PC-9 (cell line): ENCODE data around the gene PPP1CC. TPM values are rescaled to one million over a fixed set of nuclear protein-coding genes. Genes with fewer than 3 reads are reported as not detected.

ENCODE experiments used
- BruUV-seq: library from RNA; stranded (reverse); fragments of 400-500 nt; replicated peaks from 2 replicates; lab custom pipeline; 2021; lab: Mats Ljungman, UMichigan
- CTCF ChIA-PET: fragments of 300-600 bp; sonication (Branson Sonifier 250); formaldehyde crosslinking; loops from one replicate; lab custom pipeline; 2022; ENCODE audit warnings: antibody characterized with exemption; lab: Charles Lee
- POLR2A ChIA-PET: fragments of 300-600 bp; sonication (Branson Sonifier 250); formaldehyde crosslinking; loops from one replicate; lab custom pipeline; 2022; ENCODE audit warnings: antibody characterized with exemption; ENCODE audit not compliant: unreplicated experiment; lab: Charles Lee
- DNase-seq, 2 experiments: peaks; one replicate each; pipeline versions ENCODE4 v3.0.0 to v3.0.0-alpha.2; 2015 to 2022; ENCODE audit warnings: mixed read lengths in 1 of 2
- H2AFZ ChIP-seq: fragments of 200-600 bp; sonication (generic); 2 replicates; pipeline ENCODE4 v1.8.1; 2017; ENCODE audit warnings: antibody characterized with exemption
- H3F3A ChIP-seq: fragments of 200-600 bp; sonication (generic); 2 replicates; pipeline ENCODE4 v1.8.1; 2017; ENCODE audit warnings: antibody characterized with exemption, mild to moderate bottlenecking, low read depth; ENCODE audit not compliant: insufficient read depth
- H3K27ac ChIP-seq: fragments of 200-600 bp; sonication (generic); 2 replicates; pipeline ENCODE4 v1.6.1; 2016; ENCODE audit warnings: mixed run types
- H3K27me3 ChIP-seq: fragments of 200-600 bp; sonication (generic); 2 replicates; pipeline ENCODE4 v1.6.1; 2016; ENCODE audit warnings: low read depth, mixed run types; ENCODE audit not compliant: insufficient read depth
- H3K36me3 ChIP-seq: fragments of 200-600 bp; sonication (generic); 2 replicates; pipeline ENCODE4 v1.6.1; 2016; ENCODE audit warnings: low read depth, mixed run types
- H3K4me1 ChIP-seq: fragments of 200-600 bp; sonication (generic); replicated peaks from 2 replicates; pipeline ENCODE4 v1.6.1; 2016; ENCODE audit warnings: mixed run types; ENCODE audit not compliant: insufficient read depth
- H3K4me2 ChIP-seq: fragments of 200-600 bp; sonication (generic); 2 replicates; pipeline ENCODE4 v1.6.1; 2017; ENCODE audit warnings: mixed run types
- H3K4me3 ChIP-seq: fragments of 200-600 bp; sonication (generic); 2 replicates; pipeline ENCODE4 v1.6.1; 2016; ENCODE audit warnings: mixed run types
- H3K79me2 ChIP-seq: fragments of 200-600 bp; sonication (generic); 2 replicates; pipeline ENCODE4 v1.6.1; 2017; ENCODE audit warnings: low read depth, mixed run types
- H3K9me2 ChIP-seq: fragments of 200-600 bp; sonication (generic); 2 replicates; pipeline ENCODE4 v1.8.1; 2017; ENCODE audit warnings: mild to moderate bottlenecking; ENCODE audit not compliant: insufficient read depth
- H3K9me3 ChIP-seq: fragments of 200-600 bp; sonication (generic); 2 replicates; pipeline ENCODE4 v1.8.1; 2016; ENCODE audit warnings: low read depth; ENCODE audit not compliant: insufficient read depth
- H4K20me1 ChIP-seq: fragments of 200-600 bp; sonication (generic); 2 replicates; pipeline ENCODE4 v1.8.1; 2017; ENCODE audit not compliant: insufficient read depth
- EZH2 ChIP-seq: fragments of 200-600 bp; sonication (generic); IDR thresholded peaks from 2 replicates; pipeline ENCODE4 v1.8.0; 2017; ENCODE audit warnings: antibody characterized with exemption, low read depth
- intact Hi-C: fragments of 100-400 bp; cut with micrococcal nuclease; formaldehyde crosslinking; loops from one replicate; pipeline ENCODE4 v1.10.0; 2022; ENCODE audit not compliant: unreplicated experiment
- total RNA-seq: library from RNA; stranded (reverse); gene quantifications from 2 replicates; pipeline ENCODE4 v1.2.3, GENCODE V29; 2021
- TF ChIP-seq, protein P1 (sequence below): fragments of 200-600 bp; sonication (generic); conservative IDR thresholded peaks from 2 replicates; pipeline ENCODE4 v1.6.1; 2017; ENCODE audit warnings: mixed run types, antibody characterized with exemption, mild to moderate bottlenecking, moderate library complexity

Gene PPP1CC
- total RNA-seq, 1 experiment from 2014 or later = 170 TPM

DNA sequence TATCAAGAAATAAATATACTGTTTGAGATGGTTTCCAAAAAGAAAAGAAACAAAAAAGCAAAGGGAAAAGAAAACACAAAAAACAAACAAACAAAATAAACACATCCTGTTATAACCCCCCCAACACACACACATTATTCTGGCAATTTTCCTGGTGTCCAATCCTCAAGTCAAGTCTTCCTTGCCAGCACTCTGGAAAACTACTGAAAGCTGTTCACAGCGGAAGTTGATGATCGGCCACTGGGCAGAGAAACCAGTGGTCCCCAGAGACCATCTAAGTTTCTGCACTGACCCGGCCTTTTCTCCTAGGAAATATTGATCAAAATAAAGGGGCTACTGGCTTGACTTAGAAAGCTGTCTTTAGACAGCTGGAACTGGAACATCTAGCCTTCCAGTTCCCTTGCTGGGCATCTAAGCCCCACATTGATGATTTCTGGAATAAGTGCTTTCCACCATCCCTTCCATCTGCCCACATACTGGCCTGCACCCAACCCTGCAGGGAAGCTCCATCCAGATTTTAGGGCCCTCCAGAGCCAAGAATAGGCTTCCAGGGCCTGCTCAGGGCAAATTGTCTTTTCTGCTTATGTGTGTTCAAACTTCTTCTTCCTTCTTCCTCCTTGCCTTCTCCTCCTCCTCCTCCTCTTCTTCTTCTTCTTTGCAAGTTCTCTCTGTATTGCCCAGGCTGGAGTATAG lies 11.6 kb upstream of the PPP1CC start:
- no peaks in the 10 kb centered on the region for H3K4me1 ChIP-seq
- H4K20me1 ChIP-seq = no peaks in the 10 kb centered on the region
- H3F3A ChIP-seq = no peaks in the 10 kb centered on the region
- H3K9me2 ChIP-seq = no peaks in the 10 kb centered on the region
- no peaks in the 10 kb centered on the region for H3K36me3 ChIP-seq
- H3K4me2 ChIP-seq = no peak overlapping the region
- no peaks in the 10 kb centered on the region for H3K79me2 ChIP-seq
- H2AFZ ChIP-seq = no peak overlapping the region
- no peak for TF ChIP-seq EZH2
- TF ChIP-seq, protein P1, sequence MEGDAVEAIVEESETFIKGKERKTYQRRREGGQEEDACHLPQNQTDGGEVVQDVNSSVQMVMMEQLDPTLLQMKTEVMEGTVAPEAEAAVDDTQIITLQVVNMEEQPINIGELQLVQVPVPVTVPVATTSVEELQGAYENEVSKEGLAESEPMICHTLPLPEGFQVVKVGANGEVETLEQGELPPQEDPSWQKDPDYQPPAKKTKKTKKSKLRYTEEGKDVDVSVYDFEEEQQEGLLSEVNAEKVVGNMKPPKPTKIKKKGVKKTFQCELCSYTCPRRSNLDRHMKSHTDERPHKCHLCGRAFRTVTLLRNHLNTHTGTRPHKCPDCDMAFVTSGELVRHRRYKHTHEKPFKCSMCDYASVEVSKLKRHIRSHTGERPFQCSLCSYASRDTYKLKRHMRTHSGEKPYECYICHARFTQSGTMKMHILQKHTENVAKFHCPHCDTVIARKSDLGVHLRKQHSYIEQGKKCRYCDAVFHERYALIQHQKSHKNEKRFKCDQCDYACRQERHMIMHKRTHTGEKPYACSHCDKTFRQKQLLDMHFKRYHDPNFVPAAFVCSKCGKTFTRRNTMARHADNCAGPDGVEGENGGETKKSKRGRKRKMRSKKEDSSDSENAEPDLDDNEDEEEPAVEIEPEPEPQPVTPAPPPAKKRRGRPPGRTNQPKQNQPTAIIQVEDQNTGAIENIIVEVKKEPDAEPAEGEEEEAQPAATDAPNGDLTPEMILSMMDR = no peak
- BruUV-seq = no TSS peak
- CTCF ChIA-PET = no interaction called here
- H3K27ac ChIP-seq = no peak overlapping the region
- intact Hi-C loops = no loop called here
- no peak for DNase-seq
- POLR2A ChIA-PET = no interaction called here
- no peak overlapping the region for H3K4me3 ChIP-seq
- H3K9me3 ChIP-seq = no peaks in the 10 kb centered on the region
- no peaks in the 10 kb centered on the region for H3K27me3 ChIP-seq

DNA sequence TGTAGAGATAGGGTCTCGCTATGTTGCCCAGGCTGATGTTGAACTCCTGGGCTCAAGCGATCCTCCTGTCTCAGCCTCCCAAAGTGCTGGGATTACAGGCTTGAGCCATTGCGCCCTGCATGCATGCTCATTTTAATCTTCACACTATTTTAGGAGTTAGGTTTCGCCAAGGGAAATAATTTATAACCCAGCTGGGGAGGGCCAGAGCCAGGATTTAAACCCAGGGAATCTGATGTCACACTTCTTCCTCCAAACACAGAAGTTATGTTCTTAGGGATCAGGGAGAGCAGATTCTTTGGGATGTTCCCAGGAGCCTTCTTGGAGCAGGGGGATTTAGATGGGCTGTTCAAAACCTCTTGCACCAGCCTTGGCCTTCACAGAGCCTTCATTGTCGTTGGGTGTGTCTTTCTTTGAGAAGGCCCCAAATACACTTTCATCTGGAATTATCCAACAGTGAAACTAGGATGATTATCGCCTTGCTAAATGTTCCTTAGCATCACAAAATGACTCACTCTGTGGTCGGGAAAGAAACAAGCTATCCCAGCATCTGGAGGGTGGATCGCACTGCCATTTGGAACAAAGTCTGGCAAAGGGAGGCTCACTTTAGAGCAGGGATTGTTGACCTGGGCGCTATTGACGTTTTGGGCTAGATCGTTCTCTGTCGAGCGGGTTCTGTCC lies 8.2 kb upstream of the PPP1CC start:
- ChIA-PET CTCF (no interaction called here), POLR2A (no interaction called here)
- DNase-seq = no peak
- Histone ChIP-seq H3K27ac (no peak overlapping the region), H3K27me3 (no peaks in the 10 kb centered on the region), H3K4me3 (no peak overlapping the region), H3K9me3 (no peaks in the 10 kb centered on the region), H2AFZ (no peak overlapping the region), H3K79me2 (no peaks in the 10 kb centered on the region), H3K9me2 (no peaks in the 10 kb centered on the region), H3K4me2 (no peak overlapping the region), H4K20me1 (no peaks in the 10 kb centered on the region), H3F3A (no peaks in the 10 kb centered on the region), H3K36me3 (no peaks in the 10 kb centered on the region), H3K4me1 (no peaks in the 10 kb centered on the region)
- no TSS peak for BruUV-seq
- intact Hi-C loops = no loop called here
- TF ChIP-seq EZH2 = no peak
- TF ChIP-seq, protein P1 = no peak

DNA sequence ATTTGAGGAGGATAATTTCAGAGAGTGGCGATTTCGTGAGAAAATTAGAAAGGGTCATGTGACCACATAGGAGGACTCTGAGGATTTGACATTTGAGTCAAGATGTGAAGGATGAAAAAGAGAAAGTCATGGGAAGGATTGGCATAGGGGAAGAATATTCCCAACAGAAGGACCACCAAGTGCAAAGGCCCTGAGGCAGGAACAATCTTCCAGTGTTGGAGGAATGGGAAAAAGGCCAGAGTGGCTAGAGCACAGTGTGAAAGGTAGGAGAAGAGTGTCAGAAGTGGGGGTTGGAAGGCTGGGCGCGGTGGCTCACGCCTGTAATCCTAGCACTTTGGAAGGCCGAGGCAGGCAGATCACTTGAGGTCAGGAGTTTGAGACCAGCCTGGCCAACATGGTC lies 3.9 kb upstream of the PPP1CC start:
- Histone ChIP-seq H3K4me2 (no peak overlapping the region), H3K27me3 (no peaks in the 10 kb centered on the region), H3K4me3 (no peak overlapping the region), H2AFZ (no peak overlapping the region), H3K9me3 (no peaks in the 10 kb centered on the region), H3K79me2 (peaks cover 15% of the 10 kb centered on the region), H3F3A (peaks cover 15% of the 10 kb centered on the region; the same call in 1 of the 2 replicates), H3K27ac (no peak overlapping the region), H4K20me1 (peaks cover 5% of the 10 kb centered on the region), H3K9me2 (no peaks in the 10 kb centered on the region), H3K4me1 (peaks cover 18% of the 10 kb centered on the region), H3K36me3 (no peaks in the 10 kb centered on the region)
- ChIA-PET POLR2A (no interaction called here), CTCF (no interaction called here)
- TF ChIP-seq, protein P1 = no peak
- no peak for TF ChIP-seq EZH2
- BruUV-seq = no TSS peak
- DNase-seq = no peak
- intact Hi-C loops = no loop called here
